Keratinocyte (primary cell): Measurements from ENCODE around the gene LDLRAD4.

Experiments used
- CTCF ChIP-seq, 3 experiments: IDR thresholded peaks in 1 of 3; conservative IDR thresholded peaks in 1 of 3; optimal IDR thresholded peaks in 1 of 3; 2 replicates in 2 of 3; 3 replicates in 1 of 3; pipeline versions ENCODE3 to v1.5.1; 2011; ENCODE audit warnings: low read length in 3 of 3, mild to moderate bottlenecking in 3 of 3, moderate library complexity in 2 of 3, control low read depth in 1 of 3, inconsistent platforms in 1 of 3; ENCODE audit not compliant: insufficient read depth in 2 of 3; ENCODE audit errors: extremely low read depth in 1 of 3
- EZH2 ChIP-seq: IDR thresholded peaks from one replicate; pipeline ENCODE4 v1.6.1; 2012; ENCODE audit warnings: inconsistent platforms, mild to moderate bottlenecking, low read length, moderate library complexity

GRCh38 chr18:13621886-13622619 is 403.5 kb downstream of the LDLRAD4 start:
- no peak for TF ChIP-seq CTCF (optimal IDR thresholded peaks at IDR 0.05 in 1 of 3, IDR thresholded peaks at IDR 0.05 in 1 of 3, conservative IDR thresholded peaks at IDR 0.05 in 1 of 3; ENCODE audit: extremely low read depth in 1 of 3, insufficient read depth in 2 of 3, low read length in 3 of 3)
- TF ChIP-seq EZH2 = no peak
